Iris pigment epithelial cell (primary cell): Measurements from ENCODE around the gene BRI3BP.

ENCODE experiments used
- DNase-seq: peaks from one replicate; pipeline ENCODE4 v3.0.0-alpha.2; 2011; ENCODE audit warnings: low read depth

Gene BRI3BP, protein sequence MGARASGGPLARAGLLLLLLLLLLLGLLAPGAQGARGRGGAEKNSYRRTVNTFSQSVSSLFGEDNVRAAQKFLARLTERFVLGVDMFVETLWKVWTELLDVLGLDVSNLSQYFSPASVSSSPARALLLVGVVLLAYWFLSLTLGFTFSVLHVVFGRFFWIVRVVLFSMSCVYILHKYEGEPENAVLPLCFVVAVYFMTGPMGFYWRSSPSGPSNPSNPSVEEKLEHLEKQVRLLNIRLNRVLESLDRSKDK

DNA sequence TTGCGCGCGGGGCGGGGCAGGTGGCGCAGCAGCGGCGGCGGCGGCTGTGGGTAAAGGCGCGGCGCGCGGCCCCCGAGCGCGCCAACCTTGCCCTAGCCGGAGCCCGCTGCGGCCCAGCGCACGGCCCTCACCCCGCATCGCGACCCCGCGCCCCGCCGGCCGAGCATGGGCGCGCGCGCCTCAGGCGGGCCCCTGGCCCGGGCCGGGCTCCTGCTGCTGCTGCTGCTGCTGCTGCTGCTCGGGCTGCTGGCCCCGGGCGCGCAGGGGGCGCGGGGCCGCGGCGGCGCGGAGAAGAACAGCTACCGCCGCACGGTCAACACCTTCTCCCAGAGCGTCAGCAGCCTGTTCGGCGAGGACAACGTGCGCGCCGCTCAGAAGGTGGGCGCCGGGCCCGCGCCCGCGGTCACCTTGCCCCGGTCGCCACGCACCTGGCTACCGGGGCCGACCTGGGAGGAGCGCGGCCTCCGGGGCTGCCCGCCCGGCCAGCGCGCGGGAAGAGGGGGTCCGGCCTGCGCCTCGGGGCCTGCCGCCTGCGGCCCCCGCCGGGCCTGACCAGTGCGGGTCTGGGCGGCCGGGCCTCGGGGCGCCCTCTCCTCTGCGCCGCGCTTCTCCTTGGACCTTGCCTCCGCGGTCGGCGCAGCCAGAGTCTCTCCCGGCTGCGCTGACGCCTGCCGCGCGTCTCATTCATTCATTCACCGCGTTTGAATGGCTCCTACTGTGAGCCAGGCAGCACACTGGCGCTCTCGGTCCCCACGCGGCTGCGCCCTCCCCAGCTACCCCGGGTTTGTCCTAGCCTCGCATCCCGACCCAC, at the start of gene BRI3BP:
Gene BRI3BP (plus strand): TSS at position 20 of the 811 bp plus-strand sequence. CDS start 146 bp downstream, at position 166.
- DNase-seq: peak; percentile 60

DNA sequence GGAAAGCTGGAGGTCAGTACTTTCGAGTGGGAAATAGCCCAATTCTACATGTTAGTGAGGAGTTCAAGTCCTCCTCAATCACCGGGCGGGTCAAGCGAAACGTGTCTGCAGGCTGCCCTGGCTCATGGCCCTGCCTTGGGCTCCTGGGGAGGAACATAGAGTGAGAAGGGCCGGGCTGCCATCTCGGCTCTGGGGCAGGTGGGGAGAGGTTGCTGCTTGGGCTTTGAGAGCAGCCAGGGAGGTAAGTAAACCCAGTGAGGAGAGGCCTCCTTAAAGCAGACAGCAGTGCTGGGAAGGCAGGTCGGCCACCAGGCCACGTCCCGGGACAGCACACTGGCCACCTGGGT, 47.0 kb upstream of the BRI3BP start:
- no peak for DNase-seq

DNA sequence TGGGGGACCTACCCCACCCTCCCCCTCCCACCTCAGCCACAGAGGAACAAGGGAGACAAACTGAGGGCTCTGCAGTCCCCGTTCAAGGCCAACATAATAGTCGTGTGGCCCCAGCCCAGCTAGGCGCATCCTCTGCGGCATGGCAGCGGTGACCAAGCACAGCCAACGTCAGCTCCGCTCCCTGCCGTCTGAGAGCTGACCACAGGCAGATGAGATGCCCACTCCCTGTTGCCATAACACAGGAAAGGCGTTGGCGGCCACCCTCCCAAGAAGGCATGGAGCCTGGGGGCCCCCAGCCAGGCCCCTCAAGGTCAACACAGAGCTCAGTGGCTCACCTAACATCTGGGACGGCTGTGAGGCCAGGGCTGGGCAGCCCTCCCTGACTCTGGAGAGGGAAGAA, 46.4 kb upstream of the BRI3BP start:
- DNase-seq: no peak

DNA sequence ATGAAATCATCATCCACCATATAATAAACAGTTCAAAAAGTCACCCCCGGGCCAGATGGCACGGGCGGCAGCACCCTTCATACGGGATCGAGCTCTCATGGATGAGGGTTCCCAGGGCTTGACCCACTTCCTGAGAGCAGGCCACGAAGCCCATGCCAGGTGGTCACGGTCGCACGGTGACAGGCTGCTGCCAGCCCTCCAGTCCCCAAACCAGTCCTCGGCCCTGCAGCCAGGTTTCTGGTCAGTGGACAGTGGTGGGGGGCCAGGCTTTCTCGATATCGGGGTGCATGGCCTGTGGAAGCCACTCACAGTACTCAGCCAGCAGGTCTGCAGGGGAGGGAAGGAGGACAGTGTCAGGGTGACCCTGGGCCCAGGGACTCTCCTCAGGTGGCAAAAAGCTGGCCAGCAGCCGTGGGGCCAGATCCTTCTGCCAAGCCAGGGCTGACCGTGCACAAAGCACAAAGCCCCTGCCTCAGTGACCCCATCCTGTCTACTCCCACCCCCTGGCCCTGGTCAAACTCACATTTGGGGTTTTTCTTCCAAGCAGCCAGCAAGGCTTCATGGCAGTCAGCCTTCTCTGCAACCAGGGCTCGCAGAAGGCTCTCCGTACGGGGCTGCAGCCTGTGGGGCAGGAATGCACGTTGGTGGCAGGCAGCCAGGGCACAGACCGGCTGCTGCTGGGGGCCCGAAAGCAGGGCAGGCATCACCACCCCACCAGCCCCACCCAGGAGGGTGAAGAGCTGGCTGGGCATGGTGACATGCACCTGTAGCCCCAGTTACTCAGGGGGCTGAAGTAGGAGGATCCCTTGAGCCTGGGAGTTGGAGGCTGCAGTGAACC, 45.7 kb upstream of the BRI3BP start:
- DNase-seq: no peak

DNA sequence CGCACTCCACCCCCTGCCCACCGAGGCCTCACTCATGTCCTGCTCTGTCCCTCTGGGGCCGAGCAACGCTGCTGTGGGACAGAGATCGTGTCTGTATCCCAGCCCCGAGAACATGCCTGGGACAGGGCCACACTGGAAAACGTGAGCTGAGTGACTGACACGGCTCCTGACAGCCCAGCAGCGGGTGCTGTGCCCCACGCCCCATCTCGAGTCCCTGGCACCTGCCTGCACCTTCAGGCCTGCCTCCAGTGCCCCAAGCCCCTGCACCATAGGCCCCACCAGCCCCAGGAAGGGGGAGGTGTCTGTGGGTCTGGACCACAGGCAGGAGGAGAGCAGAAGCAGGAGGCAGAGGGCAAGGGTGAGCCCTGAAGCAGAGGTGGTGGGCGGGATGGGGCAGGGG, 44.4 kb upstream of the BRI3BP start:
- DNase-seq: no peak

DNA sequence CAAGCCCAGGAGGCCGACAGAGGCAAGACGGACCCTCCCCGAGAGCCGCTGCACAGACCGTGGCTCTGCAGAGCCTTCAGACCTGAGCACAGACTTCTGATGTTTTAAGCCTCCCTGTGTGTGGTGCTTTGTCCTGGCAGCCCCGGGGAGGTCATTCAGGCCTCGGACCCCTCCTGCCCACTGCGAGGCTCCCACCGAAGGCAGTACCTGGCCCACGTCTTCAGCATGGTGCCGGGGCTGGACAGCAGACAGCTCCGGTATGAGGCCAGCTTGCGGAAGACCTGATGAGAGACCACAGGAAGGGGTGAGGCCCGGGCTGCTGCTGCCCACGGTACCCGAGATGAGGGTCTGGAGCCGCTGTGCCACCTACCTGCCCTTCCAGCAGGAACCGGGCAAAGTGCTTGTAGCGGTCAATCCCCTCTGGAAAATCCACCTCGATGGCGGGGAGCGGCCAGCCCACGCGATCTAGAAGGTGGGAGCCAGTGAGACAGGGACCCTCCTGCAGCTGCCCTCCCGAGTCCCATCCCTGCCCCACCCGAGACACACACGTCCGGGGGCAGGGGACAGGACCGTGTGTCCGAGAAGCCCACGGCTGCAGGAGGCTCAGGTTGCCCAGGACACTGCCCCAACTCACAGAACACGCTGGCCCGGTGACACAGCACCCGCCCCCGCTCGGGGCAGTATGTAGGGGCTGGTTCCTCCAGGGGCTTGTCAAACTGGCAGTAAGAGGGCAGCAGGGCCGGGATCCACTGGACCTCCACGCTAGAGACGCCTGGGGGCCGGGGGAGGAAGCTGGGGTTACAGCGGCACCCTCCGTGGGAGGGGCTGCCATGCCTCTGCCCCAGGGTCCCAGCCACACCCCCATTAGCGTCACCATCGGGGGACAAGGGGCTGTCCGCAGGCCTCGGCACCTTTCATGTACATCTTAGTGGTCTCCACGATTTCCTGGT, 43.4 kb upstream of the BRI3BP start:
- no peak for DNase-seq

DNA sequence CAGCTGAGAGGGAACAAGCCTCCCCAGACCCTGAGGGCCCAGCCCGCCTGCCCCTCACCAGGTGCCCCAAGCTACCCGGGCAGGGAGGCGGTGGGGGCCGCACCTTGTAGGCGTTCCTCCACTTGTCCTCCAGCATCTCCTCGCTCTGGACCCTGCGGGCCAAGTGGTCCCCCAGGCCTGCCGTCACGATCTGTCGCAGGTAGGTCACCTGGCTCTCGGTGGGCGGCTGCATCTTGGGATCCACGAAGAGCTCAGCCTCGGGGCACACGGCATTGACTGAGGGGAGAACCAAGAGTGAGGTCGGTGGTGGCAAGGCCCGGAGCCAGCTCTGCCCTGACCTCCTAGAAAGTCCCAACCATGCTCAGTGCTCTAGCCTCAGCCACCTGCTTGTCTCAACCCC, 41.1 kb upstream of the BRI3BP start:
- DNase-seq: no peak

DNA sequence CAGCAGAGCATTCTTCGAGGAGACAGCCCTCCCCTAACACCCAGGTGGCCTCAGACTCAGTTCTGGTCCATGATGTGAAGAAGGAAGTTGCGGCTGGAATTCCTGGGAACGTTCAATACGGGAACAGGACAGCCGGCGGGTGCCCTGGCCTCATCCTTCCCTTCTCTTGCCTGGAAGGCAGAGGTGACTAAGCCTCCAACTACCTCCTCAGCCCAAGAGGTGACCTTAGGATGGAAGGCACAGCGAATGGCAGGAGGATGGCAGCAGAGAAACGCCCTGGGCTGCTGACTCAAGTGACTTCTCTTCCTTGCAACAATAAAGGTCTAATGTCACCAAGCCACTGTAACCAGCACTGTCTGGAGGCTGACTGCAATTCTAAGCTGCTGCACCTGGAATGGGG, 40.6 kb upstream of the BRI3BP start:
- no peak for DNase-seq

DNA sequence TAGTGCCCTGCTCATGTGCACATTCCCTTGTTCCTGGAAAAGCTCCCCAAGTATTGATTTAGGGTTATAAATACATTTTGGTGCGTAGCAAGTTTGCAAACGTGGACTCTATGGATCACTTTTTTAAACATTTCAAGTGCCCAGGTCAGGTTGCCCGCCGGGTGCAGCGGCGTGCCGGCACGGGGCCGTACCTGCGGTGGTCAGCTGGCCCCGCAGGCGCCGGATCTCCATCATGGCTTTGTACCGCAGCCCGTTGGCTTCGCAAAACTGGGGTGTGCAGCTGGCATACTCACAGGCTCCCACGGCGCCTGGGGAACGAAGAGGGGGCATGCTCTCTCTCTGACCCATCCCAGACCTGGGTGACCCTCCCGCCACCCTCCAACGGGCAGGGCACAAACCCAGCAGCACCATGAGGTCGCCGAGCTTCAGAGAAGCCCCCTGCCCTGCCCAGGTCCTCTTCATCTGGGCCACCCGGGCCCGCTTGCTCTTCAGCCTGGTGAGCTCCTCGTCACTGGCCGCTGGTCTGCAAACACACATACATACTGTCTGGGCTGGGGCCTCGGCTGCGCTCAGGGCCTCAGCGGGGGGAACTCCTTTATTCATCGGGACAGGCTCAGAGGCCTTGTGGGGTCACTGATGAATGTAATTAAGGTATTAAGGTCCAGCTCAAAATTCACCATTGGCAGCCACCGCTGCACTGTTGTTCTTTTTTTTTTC, 39.6 kb upstream of the BRI3BP start:
- no peak for DNase-seq

DNA sequence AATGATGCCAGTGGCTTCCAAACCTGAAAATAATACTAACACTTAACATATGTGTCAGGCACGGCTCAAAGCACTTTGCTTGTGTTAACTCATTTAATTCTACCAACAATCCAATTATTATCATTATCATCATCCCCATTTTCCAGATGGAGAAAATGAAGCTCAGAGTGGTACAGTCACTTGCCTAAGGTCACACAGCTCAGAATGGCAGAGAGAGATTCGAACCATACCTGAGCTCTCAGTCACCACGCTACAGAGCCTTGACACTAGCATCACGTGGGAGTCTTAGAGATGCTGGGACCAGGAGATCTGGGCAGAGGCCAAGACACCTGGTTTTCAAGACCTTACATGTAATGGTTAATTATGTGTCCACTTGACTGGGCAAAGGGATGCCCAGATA, 38.7 kb upstream of the BRI3BP start:
- no peak for DNase-seq

DNA sequence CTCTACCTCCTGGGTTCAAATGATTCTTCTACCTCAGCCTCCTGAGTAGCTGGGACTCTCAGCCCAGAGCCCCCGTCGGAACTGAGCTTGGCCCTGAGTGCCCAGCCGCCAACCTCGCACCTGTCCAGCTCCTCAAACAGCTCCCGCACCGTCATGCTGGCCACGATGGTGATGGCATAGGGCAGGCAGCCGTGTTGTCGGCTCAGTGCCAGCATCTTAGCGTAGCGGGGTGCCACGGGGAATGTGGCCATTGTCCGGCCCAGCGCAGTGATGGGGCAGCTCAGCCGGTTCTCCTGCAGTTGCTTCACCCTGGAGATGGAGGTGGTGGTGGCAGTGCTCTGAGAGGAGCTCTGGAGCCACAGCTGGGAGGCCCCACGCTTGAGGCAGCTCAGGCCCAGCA, 36.9 kb upstream of the BRI3BP start:
- no peak for DNase-seq

DNA sequence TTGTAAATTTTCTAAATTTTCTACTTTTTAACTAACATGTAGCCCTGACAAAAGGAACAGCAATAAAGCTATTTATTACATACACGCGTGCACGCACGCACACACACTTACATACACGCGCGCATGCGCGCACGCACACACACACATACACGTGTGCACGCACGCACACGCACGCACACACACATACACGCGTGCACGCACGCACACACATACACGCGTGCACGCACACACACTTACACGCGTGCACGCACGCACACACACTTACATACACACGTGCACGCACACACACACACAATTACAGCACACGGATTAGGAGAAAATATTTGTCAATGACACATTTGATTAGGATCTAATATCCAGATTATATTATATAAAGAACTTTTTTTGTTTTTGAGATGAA, 32.4 kb upstream of the BRI3BP start:
- no peak for DNase-seq

DNA sequence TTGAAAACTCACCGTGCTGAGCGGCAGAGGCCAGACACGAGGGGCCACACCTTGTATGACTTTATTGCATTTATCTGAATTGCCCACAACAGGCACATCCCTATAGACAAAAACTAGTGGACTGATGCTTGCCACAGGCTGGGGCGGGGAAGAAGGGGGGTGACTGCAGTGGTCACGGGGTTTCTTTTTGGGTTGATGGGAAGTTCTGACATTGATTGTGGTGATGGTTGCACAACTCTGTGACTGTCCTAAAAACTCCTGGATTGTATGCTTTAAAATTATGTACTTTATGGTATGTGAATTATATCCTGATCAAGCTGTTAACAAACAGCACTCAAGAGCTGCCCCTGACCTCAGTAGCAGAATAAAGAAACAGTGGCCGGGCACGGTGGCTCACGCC, 30.2 kb upstream of the BRI3BP start:
- no peak for DNase-seq

DNA sequence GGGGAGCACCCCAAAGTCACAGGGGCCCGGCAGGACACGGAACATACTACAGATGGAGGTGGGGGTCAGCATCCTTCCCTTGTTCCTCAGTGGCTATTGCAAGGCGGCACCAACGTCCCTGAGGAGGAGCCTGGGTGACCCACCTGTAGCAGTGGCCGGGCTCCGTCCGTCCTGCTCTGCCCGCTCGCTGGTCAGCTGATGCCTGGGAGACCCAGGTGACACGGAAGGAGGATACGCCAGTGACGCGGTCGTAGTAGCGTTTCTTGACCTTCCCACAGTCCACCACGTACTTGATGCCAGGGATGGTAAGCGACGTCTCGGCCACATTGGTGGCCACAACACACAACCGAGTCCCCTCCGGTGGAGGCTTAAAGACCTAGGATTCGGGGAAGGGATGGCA, 29.2 kb upstream of the BRI3BP start:
- no peak for DNase-seq

DNA sequence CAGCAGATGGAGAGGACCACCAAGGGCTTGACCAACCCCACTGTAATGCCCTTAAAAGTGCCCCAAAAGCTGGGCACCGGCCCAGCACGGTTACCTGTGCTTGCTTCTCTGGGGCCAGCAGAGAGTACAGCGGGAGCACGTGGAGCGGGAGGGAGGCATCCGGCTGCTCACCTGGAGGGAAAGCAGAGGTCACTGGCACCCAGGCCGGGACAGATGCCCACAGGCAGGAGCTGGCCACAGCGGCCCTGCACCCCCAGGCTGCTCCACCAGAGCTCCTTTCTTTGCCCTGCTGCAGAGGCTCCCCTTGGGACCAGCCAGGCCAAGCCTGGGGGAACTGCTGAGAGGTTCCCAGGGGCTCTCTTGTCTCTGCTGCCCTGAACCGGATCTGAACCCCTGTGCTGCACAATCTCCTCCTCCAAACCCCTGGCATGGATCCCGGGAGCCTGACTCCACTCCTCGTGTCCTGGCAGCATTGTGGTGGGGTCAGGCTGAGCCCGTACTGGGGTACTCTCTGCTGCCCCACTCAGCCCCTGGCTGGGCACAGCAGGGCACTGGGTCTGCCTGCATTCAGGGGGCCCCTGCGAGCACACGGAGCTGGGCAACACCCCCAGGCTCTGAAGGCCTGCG, 28.5 kb upstream of the BRI3BP start:
- peak; percentile 18 for DNase-seq

DNA sequence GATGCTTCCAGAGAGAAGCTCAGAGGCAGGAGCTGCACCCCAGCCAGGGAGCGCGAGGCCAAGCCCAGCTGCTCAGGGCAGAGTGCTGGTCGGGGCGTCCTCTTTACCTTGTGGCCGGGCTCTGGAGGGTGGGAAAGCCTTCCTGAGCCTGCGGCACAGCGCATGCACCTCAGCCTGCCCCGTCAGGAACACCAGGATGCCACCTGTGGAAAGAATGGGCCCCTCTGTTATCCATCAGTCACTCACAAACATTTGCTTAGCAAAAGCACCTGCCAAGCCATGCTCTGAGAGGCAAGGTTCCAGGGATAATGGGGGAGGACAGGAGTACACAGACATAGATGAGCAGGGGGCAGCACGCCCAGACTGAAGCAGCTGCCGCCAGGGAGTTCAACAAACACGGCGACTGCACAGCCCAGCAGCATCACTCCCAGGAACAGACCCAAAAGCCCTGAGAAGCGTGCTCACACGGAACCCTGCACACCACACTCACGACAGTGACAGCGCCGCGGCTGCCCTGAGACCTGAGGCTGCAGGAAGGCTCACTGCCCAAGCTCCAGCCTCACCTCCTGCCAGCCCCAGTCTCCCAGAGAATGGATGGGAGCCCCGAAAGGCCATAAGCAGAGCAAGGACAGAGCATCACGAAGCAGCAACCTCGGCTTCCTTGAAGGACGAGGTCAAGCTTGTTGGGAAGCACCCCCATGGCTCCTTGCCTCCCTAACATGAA, 26.3 kb upstream of the BRI3BP start:
- no peak for DNase-seq

DNA sequence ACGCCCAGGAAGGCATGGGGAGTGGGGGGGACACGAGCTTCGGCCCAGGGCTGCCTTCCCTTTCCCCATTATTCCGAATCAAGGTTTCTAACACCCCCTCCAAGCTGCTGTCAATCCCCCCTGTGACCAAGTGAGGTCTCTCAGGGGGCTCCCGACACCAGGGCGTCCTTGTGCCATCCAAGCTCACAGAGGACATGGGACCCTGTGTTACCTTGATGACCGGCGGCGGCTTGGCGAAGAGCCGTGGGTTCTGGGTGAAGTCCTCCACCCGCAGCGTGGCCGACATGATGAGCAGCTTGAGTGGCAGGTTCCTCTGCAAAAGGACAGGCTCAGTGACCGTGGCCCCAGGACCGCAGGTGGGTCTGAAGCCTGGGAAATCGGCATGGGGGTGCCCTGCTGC, 24.8 kb upstream of the BRI3BP start:
- DNase-seq: no peak

DNA sequence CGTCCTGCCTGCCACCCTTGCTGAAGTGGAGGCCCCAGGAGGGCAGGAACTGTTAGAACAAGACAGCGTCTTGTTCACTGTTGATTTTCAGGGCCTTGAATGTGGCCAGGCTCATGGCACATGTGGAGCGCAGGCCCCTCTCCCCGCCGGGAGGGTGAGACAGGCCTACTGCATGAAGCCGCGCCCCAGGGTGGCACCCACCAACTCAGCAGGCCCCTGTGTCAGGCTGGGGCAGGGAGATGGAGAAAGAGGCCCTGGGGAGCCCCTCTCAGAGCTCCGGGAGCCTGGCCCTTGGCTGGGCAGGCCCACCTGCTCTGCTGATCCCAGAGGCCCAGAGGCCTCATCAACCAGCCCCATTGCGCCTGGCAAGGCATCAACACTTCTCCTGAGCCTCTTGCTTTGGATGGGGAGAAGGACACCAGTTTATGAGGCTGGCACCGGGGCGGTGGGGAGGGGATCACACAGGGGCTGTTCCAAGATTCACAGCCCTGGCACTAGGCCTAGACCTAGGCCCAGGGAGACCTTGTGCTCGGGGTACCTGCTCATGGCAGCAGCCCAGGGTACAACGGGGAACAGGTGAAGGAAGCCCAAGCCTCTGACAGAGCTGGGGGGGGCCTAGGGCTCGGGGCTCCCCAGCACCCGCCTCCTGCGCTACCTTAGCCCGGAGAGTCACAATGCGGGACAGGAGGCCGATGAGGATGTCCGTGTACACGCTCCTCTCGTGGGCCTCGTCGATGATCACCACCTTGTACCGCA, 22.6 kb upstream of the BRI3BP start:
- no peak for DNase-seq

DNA sequence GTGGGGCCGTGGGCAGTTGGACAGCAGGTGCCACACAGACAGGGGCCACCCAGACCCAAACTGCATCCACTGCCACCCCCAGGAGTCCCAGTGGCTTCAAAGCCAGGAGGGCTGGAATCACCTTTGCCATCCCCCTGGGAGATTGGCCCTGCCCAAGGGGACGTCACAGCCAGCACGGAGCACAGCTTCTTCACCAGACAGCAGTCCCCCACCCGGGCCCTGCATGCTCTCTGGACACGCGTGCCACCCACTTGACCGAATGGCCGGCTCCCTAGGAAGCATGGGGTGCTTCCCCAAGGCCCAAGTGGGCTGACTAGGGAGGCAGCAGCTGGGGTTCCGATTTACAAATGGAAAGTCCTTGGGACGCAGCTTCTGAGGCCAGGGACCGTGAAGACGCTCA, 21.8 kb upstream of the BRI3BP start:
- DNase-seq: no peak
